Liver (tissue), 9 donors: ENCODE results near the gene OMG. TPM values are rescaled to one million over a fixed set of nuclear protein-coding genes. Genes with fewer than 3 reads are reported as not detected.

Experiments
- DNase-seq: peaks from one replicate; pipeline ENCODE4 v3.0.0-alpha.2; 2017; ENCODE audit warnings: low spot score
- H3K27ac ChIP-seq, 2 donors: one replicate each; pipeline ENCODE4 v1.7.0; 2013; ENCODE audit warnings: inconsistent platforms in 2 of 2, low read length in 2 of 2, control low read depth in 1 of 2, low read depth in 1 of 2, mild to moderate bottlenecking in 1 of 2
- H3K27me3 ChIP-seq, 4 donors: one replicate each; pipeline versions ENCODE4 v1.6.1 to v1.7.0; 2013; ENCODE audit warnings: low read length in 3 of 4, inconsistent platforms in 1 of 4, mild to moderate bottlenecking in 1 of 4, moderate library complexity in 1 of 4; ENCODE audit not compliant: control insufficient read depth in 4 of 4, insufficient read depth in 4 of 4
- H3K36me3 ChIP-seq, 4 donors: one replicate each; pipeline versions ENCODE4 v1.6.1 to v1.7.0; 2013; ENCODE audit warnings: low read length in 3 of 4, mild to moderate bottlenecking in 3 of 4, low read depth in 1 of 4, moderate library complexity in 1 of 4; ENCODE audit not compliant: control insufficient read depth in 4 of 4, insufficient read depth in 3 of 4
- H3K4me1 ChIP-seq, 4 donors: one replicate each; pipeline versions ENCODE4 v1.6.1 to v1.7.0; 2013; ENCODE audit warnings: low read length in 3 of 4, mild to moderate bottlenecking in 3 of 4, moderate library complexity in 1 of 4; ENCODE audit not compliant: control insufficient read depth in 4 of 4, insufficient read depth in 4 of 4
- H3K4me3 ChIP-seq, 3 donors: one replicate each; pipeline versions ENCODE4 v1.6.1 to v1.7.0; 2013; ENCODE audit warnings: low read length in 3 of 3, control low read depth in 1 of 3, low read depth in 1 of 3, mild to moderate bottlenecking in 1 of 3
- H3K9ac ChIP-seq, 2 donors: one replicate each; pipeline ENCODE4 v1.7.0; 2013; ENCODE audit warnings: low read length in 2 of 2, mild to moderate bottlenecking in 2 of 2, moderate library complexity in 2 of 2, control low read depth in 1 of 2, low read depth in 1 of 2
- H3K9me3 ChIP-seq, 4 donors: one replicate each; pipeline versions ENCODE4 v1.6.1 to v1.7.0; 2013; ENCODE audit warnings: low read length in 3 of 4; ENCODE audit not compliant: control insufficient read depth in 4 of 4
- CTCF ChIP-seq: fragments of 150-350 bp; IDR thresholded peaks from 2 replicates; pipeline ENCODE4 v1.5.1; 2017; ENCODE audit warnings: improper control_type of control experiment, low read depth, low read length; ENCODE audit not compliant: missing input control
- JUND ChIP-seq, 2 donors: IDR thresholded peaks; 2 replicates each; pipeline ENCODE4 v1.6.1; 2016; ENCODE audit warnings: antibody characterized with exemption in 2 of 2
- MAX ChIP-seq: IDR thresholded peaks from 2 replicates; pipeline ENCODE4 v1.6.1; 2016; ENCODE audit warnings: antibody characterized with exemption
- NR2F2 ChIP-seq: IDR thresholded peaks from 2 replicates; pipeline ENCODE4 v1.6.1; 2016; ENCODE audit warnings: antibody characterized with exemption
- SP1 ChIP-seq: IDR thresholded peaks from 2 replicates; pipeline ENCODE4 v1.6.1; 2018; ENCODE audit warnings: antibody characterized with exemption, mild to moderate bottlenecking
- YY1 ChIP-seq: IDR thresholded peaks from 2 replicates; pipeline ENCODE4 v1.6.1; 2016; ENCODE audit warnings: antibody characterized with exemption, mild to moderate bottlenecking
- ZBTB33 ChIP-seq: IDR thresholded peaks from 2 replicates; pipeline ENCODE4 v1.6.1; 2016; ENCODE audit warnings: antibody characterized with exemption
- WGBS: extraction: QIAGEN DNeasy Blood & Tissue Kit; methylation state at CpG from one replicate; pipeline ENCODE4 v1.1.7; 2013; 5-methylcytosine and 5-hydroxymethylcytosine counted together
- polyA plus RNA-seq, 2 donors: library from polyadenylated mRNA; stranded (reverse) in 1 of 2; unstranded in 1 of 2; fragments of 200-250 nt in 1 of 2; fragments of >200 nt in 1 of 2; fragmentation: Nextera tagmentation in 1 of 2; extraction: Ambion mirVana in 1 of 2; gene quantifications; one replicate each; pipeline versions ENCODE4 v1.2.1 to v1.2.3, GENCODE V29; 2013 to 2015
- total RNA-seq, 2 donors: library from RNA; depleted of rRNA; stranded (reverse); fragments of >200 nt; gene quantifications; one replicate each; pipeline ENCODE4 v1.2.3, GENCODE V29; 2014
- TF ChIP-seq, protein P1 (sequence below): IDR thresholded peaks from 2 replicates; pipeline ENCODE4 v1.6.1; 2016; ENCODE audit warnings: antibody characterized with exemption, mild to moderate bottlenecking
- donor health status: healthy.
- donor health status: healthy.
- donor health status: healthy.
- donor health status: healthy.
- donor health status: healthy.

The OMG gene
- total and polyA plus RNA-seq, 4 donors: 0.05 to 2.1 (median 0.19) TPM

- no peak overlapping the region for H3K27ac ChIP-seq
- TF ChIP-seq ZBTB33 (no peak), CTCF (no peak), NR2F2 (no peak), YY1 (no peak), JUND (IDR thresholded peaks at IDR 0.05) (no peak)
- TF ChIP-seq, protein P1, sequence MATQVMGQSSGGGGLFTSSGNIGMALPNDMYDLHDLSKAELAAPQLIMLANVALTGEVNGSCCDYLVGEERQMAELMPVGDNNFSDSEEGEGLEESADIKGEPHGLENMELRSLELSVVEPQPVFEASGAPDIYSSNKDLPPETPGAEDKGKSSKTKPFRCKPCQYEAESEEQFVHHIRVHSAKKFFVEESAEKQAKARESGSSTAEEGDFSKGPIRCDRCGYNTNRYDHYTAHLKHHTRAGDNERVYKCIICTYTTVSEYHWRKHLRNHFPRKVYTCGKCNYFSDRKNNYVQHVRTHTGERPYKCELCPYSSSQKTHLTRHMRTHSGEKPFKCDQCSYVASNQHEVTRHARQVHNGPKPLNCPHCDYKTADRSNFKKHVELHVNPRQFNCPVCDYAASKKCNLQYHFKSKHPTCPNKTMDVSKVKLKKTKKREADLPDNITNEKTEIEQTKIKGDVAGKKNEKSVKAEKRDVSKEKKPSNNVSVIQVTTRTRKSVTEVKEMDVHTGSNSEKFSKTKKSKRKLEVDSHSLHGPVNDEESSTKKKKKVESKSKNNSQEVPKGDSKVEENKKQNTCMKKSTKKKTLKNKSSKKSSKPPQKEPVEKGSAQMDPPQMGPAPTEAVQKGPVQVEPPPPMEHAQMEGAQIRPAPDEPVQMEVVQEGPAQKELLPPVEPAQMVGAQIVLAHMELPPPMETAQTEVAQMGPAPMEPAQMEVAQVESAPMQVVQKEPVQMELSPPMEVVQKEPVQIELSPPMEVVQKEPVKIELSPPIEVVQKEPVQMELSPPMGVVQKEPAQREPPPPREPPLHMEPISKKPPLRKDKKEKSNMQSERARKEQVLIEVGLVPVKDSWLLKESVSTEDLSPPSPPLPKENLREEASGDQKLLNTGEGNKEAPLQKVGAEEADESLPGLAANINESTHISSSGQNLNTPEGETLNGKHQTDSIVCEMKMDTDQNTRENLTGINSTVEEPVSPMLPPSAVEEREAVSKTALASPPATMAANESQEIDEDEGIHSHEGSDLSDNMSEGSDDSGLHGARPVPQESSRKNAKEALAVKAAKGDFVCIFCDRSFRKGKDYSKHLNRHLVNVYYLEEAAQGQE: no peak
- DNase-seq: no peak
- H3K36me3 ChIP-seq: peaks cover 0 to 7% (median 3%) of the 10 kb centered on the region in 4 donors
- H3K9ac ChIP-seq: no peak overlapping the region
- H3K9me3 ChIP-seq: no peaks in the 10 kb centered on the region
- no peak overlapping the region for H3K4me3 ChIP-seq
- no peaks in the 10 kb centered on the region for H3K27me3 ChIP-seq
- no peaks in the 10 kb centered on the region for H3K4me1 ChIP-seq
- WGBS: 96% methylated on average over 1 of the region's 1 CpG
Measured at GRCh38 chr17:31251105-31251969, 45.7 kb downstream of the OMG start.

DNA sequence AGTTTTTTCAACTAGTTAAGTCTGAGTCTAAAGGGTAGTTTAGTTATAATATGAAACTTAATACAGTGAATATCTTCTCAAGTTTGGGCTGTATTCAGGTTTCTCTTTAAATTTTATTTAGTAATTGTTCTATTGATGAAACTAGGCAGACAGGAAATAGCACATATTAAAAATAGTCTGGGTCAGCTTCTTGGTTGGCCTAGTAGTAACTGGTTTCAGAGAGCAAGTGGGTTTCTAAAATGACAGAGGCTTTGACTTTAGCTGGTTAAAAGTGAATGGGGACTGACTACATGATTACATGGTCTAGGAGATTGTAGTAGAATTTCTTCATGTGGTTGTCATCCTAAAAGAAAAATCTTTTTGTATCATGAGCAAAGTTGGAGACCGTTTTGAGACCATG lies 46.8 kb downstream of the OMG start:
- Histone ChIP-seq H3K27ac (no peak overlapping the region), H3K9ac (no peak overlapping the region), H3K27me3 (no peaks in the 10 kb centered on the region), H3K4me1 (no peaks in the 10 kb centered on the region), H3K36me3 (peaks cover under 1 to 10% (median 4%) of the 10 kb centered on the region in 4 donors), H3K9me3 (no peaks in the 10 kb centered on the region), H3K4me3 (no peak overlapping the region)
- TF ChIP-seq NR2F2 (no peak), SP1 (no peak)
- 89% methylated on average over 1 of the region's 1 CpG for WGBS
- DNase-seq: no peak

DNA sequence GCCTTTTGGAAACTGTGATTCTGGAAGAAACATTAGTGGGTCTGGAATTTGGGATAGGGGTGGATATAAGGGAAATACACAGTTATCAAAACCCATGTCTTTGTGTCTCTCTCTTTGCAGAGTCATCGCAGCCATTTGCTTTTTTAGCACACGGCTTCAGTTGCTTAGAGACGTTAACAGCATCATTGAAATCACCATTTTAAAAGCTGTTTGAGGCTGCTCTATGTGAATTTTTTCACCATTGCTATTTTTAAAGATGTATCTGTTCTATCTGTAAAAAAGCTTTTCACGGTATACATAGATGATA lies 47.3 kb downstream of the OMG start:
- no peaks in the 10 kb centered on the region for H3K27me3 ChIP-seq
- DNase-seq: no peak
- H3K9ac ChIP-seq: no peak overlapping the region
- no peak overlapping the region for H3K4me3 ChIP-seq
- WGBS: 86% methylated on average over 4 of the region's 4 CpGs
- no peak overlapping the region for H3K27ac ChIP-seq
- TF ChIP-seq, protein P1: no peak
- TF ChIP-seq MAX: no peak
- H3K36me3 ChIP-seq: peaks cover 2 to 11% (median 5%) of the 10 kb centered on the region in 4 donors
- no peaks in the 10 kb centered on the region for H3K4me1 ChIP-seq
- H3K9me3 ChIP-seq: no peaks in the 10 kb centered on the region
